ENCODE data around the gene CRAMP1. TPM values are rescaled to one million over a fixed set of nuclear protein-coding genes. Genes with fewer than 3 reads are reported as not detected.

Gene CRAMP1
- polyA plus RNA-seq, 1 of the 3 experiments (the other 2 are of a cell fraction) = 9.5 TPM

GRCh38 chr16:1596516-1596915, 15.6 kb upstream of the CRAMP1 start:
- no peaks in the 10 kb centered on the region for H4K20me1 ChIP-seq (ENCODE audit: insufficient read depth)
- H3K4me2 ChIP-seq = no peak overlapping the region
- H3K4me3 ChIP-seq (ENCODE audit: low read depth in 2 of 2, low read length in 1 of 2) = no peak overlapping the region
- DNase-seq = no peak
- no peaks in the 10 kb centered on the region for H3F3A ChIP-seq (replicated peaks; ENCODE audit: insufficient read depth)
- no peaks in the 10 kb centered on the region for H3K9me3 ChIP-seq
- H3K79me2 ChIP-seq (ENCODE audit: insufficient read depth) = no peaks in the 10 kb centered on the region
- H3K4me1 ChIP-seq (ENCODE audit: control insufficient read depth in 1 of 2, insufficient read depth in 2 of 2, low read depth in 1 of 2, low read length in 1 of 2) = no peaks in the 10 kb centered on the region
- no peak overlapping the region for H2AFZ ChIP-seq (ENCODE audit: low read depth)
- ChIA-PET POLR2A (no interaction called here), CTCF (interaction anchor here (1.4 kb wide), 1 partner anchor 176 kb away, joined by 4 read pairs; the partner anchor contains the start of gene UQCC4)
- TF ChIP-seq RXRA (IDR thresholded peaks at IDR 0.05; ENCODE audit: borderline replicate concordance, low read depth) (no peak), USF2 (IDR thresholded peaks at IDR 0.05; ENCODE audit: borderline replicate concordance, low read depth, low read length) (no peak), RFX5 (IDR thresholded peaks at IDR 0.05; ENCODE audit: low read length) (no peak), POLR2AphosphoS5 (IDR thresholded peaks at IDR 0.05; ENCODE audit: low read depth, low read length) (no peak), CHD2 (IDR thresholded peaks at IDR 0.05; ENCODE audit: low read length, partially characterized antibody) (no peak), YY1 (IDR thresholded peaks at IDR 0.05; ENCODE audit: low read depth) (no peak), FOSL2 (IDR thresholded peaks at IDR 0.05; ENCODE audit: borderline replicate concordance, low read depth) (no peak), NRF1 (IDR thresholded peaks at IDR 0.05; ENCODE audit: low read depth, low read length) (no peak), NFIC (IDR thresholded peaks at IDR 0.05; ENCODE audit: borderline replicate concordance) (no peak), FOXJ3 (CRISPR knock-in tag; IDR thresholded peaks at IDR 0.05) (no peak), RCOR1 (IDR thresholded peaks at IDR 0.05; ENCODE audit: low read length) (no peak), JUND (IDR thresholded peaks at IDR 0.05) (no peak), EZH2phosphoT487 (IDR thresholded peaks at IDR 0.05; ENCODE audit: borderline replicate concordance, low read depth) (no peak), MEF2A (IDR thresholded peaks at IDR 0.05; ENCODE audit: borderline replicate concordance, low read depth) (no peak), PBX3 (IDR thresholded peaks at IDR 0.05) (no peak), TEAD4 (IDR thresholded peaks at IDR 0.05; ENCODE audit: borderline replicate concordance, insufficient read depth) (no peak)
- WGBS (ENCODE audit: low lambda C conversion rate) = 86% methylated on average over 12 of the region's 12 CpGs
- H3K27me3 ChIP-seq (ENCODE audit: insufficient read depth) = no peaks in the 10 kb centered on the region
- no peaks in the 10 kb centered on the region for H3K9me2 ChIP-seq
- H3K36me3 ChIP-seq (replicated peaks in 1 of 2; ENCODE audit: control insufficient read depth in 1 of 2, insufficient read depth in 2 of 2, low read length in 1 of 2) = peaks cover 0 to 16% of the 10 kb centered on the region in 2 experiments
- no peak overlapping the region for H3K9ac ChIP-seq
- no peak overlapping the region for H3K27ac ChIP-seq (ENCODE audit: low read depth in 2 of 2, low read length in 1 of 2)

- Histone ChIP-seq H3F3A (replicated peaks; ENCODE audit: insufficient read depth) (no peaks in the 10 kb centered on the region), H4K20me1 (ENCODE audit: insufficient read depth) (no peaks in the 10 kb centered on the region), H2AFZ (ENCODE audit: low read depth) (no peak overlapping the region), H3K4me2 (no peak overlapping the region), H3K4me3 (ENCODE audit: low read depth in 2 of 2, low read length in 1 of 2) (no peak overlapping the region), H3K79me2 (ENCODE audit: insufficient read depth) (no peaks in the 10 kb centered on the region), H3K9me2 (no peaks in the 10 kb centered on the region), H3K9ac (no peak overlapping the region), H3K27me3 (ENCODE audit: insufficient read depth) (no peaks in the 10 kb centered on the region), H3K36me3 (replicated peaks in 1 of 2; ENCODE audit: control insufficient read depth in 1 of 2, insufficient read depth in 2 of 2, low read length in 1 of 2) (peaks cover 0 to 18% of the 10 kb centered on the region in 2 experiments), H3K4me1 (ENCODE audit: control insufficient read depth in 1 of 2, insufficient read depth in 2 of 2, low read depth in 1 of 2, low read length in 1 of 2) (no peaks in the 10 kb centered on the region), H3K9me3 (no peaks in the 10 kb centered on the region), H3K27ac (ENCODE audit: low read depth in 2 of 2, low read length in 1 of 2) (no peak overlapping the region)
- 90% methylated on average over 5 of the region's 13 CpGs for WGBS (ENCODE audit: low lambda C conversion rate)
- TF ChIP-seq MXI1 (IDR thresholded peaks at IDR 0.05; ENCODE audit: low read depth, low read length) = no peak
- no peak for TF ChIP-seq GATA2 (CRISPR knock-in tag; IDR thresholded peaks at IDR 0.05)
- no peak for TF ChIP-seq USF1 (IDR thresholded peaks at IDR 0.05; ENCODE audit: borderline replicate concordance, low read depth)
- TF ChIP-seq TCF12 (IDR thresholded peaks at IDR 0.05) = no peak
- no peak for TF ChIP-seq RCOR1 (IDR thresholded peaks at IDR 0.05; ENCODE audit: low read length)
- TF ChIP-seq REST (IDR thresholded peaks at IDR 0.05; ENCODE audit: low read depth, low read length) = no peak
- TF ChIP-seq TEAD4 (IDR thresholded peaks at IDR 0.05; ENCODE audit: borderline replicate concordance, insufficient read depth) = no peak
- TF ChIP-seq RAD21 (IDR thresholded peaks at IDR 0.05; ENCODE audit: low read length) = no peak
- ChIA-PET POLR2A (no interaction called here), CTCF (no interaction called here)
- no peak for DNase-seq
These were observed 15.0 kb upstream of the CRAMP1 start for GRCh38 chr16:1597154-1597553.

Measured in SK-N-SH (cell line).